ENCODE results near the gene CADPS2. TPM values are rescaled to one million over a fixed set of nuclear protein-coding genes. Genes with fewer than 3 reads are reported as not detected.

CADPS2 gene
- total RNA-seq, 2 experiments from 2014 or later = not detected

DNA sequence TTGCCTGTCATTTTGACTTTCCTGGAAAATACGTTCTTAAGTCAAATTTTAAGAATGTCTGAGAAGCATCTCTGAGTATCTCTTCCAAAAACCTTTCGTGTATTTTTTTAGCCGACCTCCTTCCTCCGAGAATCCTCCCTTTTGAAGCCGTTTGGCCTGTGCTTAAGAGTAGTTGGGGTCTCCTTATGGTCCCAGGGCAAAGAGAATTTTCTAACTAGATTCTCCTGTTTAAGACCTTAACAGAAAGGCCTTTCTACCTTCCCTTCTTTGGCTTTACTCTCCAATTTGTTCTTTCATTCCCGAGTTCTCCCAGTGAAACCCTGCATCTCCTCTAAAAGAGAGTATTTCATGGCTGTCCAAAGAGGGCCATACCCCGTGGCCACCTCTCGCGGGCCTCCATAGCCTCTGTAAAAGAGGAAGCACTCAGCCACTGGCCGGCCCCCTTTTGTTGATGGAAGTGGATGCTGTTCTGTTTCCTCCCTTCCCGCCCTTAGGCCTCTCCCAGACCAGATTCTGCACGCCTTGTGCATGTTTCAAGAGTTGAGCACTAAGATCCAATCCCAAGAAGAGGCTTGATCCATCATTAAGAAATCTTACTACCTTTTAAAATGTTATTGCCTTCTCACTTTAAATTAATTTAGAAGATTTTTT is 575.1 kb downstream of the CADPS2 start:
- Histone ChIP-seq H3K9me3 (ENCODE audit: low read length) (no peaks in the 10 kb centered on the region), H3K36me3 (ENCODE audit: insufficient read depth, low read length) (no peaks in the 10 kb centered on the region), H3K4me2 (ENCODE audit: low read length) (no peak overlapping the region), H2AFZ (ENCODE audit: low read length) (no peak overlapping the region), H3K27ac (ENCODE audit: low read depth, low read length, poor library complexity, severe bottlenecking) (no peak overlapping the region), H3K4me3 (ENCODE audit: low read depth, low read length, poor library complexity, severe bottlenecking) (no peak overlapping the region), H3K9me2 (ENCODE audit: insufficient read depth, low read length) (no peaks in the 10 kb centered on the region), H3K4me1 (ENCODE audit: insufficient read depth, low read length, poor library complexity, severe bottlenecking) (no peaks in the 10 kb centered on the region), H3K79me2 (ENCODE audit: insufficient read depth, low read depth, low read length) (no peaks in the 10 kb centered on the region), H4K20me1 (ENCODE audit: insufficient read depth, low read length) (no peaks in the 10 kb centered on the region)
- POLR2A ChIA-PET = no interaction called here
- no TSS peak for BruUV-seq (replicated peaks)
- no peak for DNase-seq (ENCODE audit: low spot score)
- TF ChIP-seq CTCF (conservative IDR thresholded peaks at IDR 0.05; ENCODE audit: low read length) = no peak
- no peak for TF ChIP-seq EZH2phosphoT487 (IDR thresholded peaks at IDR 0.05; ENCODE audit: borderline replicate concordance, low read depth, low read length)
- CTCF ChIA-PET (ENCODE audit: unreplicated experiment) = no interaction called here
- intact Hi-C loops (cut with micrococcal nuclease; ENCODE audit: unreplicated experiment) = no loop called here

DNA sequence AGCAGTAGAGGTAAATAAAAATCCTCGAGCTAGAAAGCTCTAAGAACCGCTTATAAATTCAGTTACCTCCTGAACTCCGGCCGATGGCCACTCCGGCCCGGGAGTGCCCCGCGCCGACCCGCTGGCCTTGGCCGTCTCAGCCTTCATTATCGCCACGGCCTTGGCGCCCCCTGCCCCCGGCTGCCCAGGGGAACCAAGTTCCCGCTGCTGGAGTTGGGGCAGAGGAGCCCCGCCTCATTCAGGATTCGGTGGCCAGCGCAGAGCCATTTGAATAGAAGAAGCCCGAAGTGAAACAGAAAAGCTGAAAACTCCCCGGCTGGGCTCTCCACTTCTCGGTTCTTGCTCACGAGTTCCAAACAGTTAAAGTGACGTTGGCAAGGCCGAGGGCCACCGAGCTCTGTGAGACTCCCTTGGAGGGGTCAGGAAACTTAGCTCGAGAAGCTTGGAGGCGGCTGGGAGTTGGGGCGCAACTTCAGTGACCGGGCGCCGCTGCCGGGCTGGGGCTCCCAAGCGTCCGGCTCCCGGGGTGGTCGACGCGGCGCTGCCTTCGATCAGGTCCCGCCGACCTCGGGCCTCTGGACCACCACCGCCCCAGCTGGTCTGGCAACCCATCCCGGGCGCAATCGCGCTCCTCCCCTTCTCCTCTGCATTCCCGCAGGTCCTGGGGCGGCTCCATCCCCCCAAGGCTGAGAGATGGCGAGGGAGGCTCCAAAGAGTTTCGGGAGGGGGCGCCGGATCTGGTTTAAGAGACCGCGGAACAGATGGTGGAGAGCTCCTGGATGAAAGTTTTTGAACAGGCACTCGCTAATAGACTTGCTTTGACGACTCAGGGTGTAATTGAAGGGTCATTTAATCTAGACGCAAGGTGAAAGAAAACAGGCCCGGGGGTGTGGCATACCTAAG is 575.9 kb downstream of the CADPS2 start:
- H3K79me2 ChIP-seq (ENCODE audit: insufficient read depth, low read depth, low read length) = no peaks in the 10 kb centered on the region
- no peak overlapping the region for H3K27ac ChIP-seq (ENCODE audit: low read depth, low read length, poor library complexity, severe bottlenecking)
- DNase-seq (ENCODE audit: low spot score) = no peak
- H3K4me1 ChIP-seq (ENCODE audit: insufficient read depth, low read length, poor library complexity, severe bottlenecking) = no peaks in the 10 kb centered on the region
- H2AFZ ChIP-seq (ENCODE audit: low read length) = no peak overlapping the region
- intact Hi-C loops (cut with micrococcal nuclease; ENCODE audit: unreplicated experiment) = no loop called here
- no peaks in the 10 kb centered on the region for H3K36me3 ChIP-seq (ENCODE audit: insufficient read depth, low read length)
- TF ChIP-seq EZH2phosphoT487 (IDR thresholded peaks at IDR 0.05; ENCODE audit: borderline replicate concordance, low read depth, low read length) = no peak
- TF ChIP-seq CTCF (conservative IDR thresholded peaks at IDR 0.05; ENCODE audit: low read length) = no peak
- no peak overlapping the region for H3K4me2 ChIP-seq (ENCODE audit: low read length)
- CTCF ChIA-PET (ENCODE audit: unreplicated experiment) = no interaction called here
- POLR2A ChIA-PET = no interaction called here
- H4K20me1 ChIP-seq (ENCODE audit: insufficient read depth, low read length) = no peaks in the 10 kb centered on the region
- BruUV-seq (replicated peaks) = no TSS peak
- no peaks in the 10 kb centered on the region for H3K9me2 ChIP-seq (ENCODE audit: insufficient read depth, low read length)
- no peaks in the 10 kb centered on the region for H3K9me3 ChIP-seq (ENCODE audit: low read length)
- no peak overlapping the region for H3K4me3 ChIP-seq (ENCODE audit: low read depth, low read length, poor library complexity, severe bottlenecking)

DNA sequence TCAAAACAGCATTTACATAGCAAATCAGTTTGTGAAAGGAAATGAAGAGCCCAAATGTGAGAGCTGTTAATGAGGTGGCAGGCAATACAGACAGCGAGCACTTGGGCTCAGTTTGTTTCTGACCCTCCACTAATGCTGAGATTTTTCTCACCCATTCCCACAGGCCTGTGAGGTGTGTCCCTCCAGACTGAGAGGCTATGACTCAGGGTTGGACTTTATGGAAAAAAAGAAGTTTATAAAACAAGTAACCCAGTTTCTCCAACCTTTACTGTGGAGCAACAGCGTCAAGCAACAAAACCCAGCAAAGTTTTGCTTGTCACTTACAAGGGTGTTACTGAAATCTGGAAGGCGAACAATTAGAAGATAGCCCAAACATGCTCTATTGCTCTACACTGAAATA is 576.8 kb downstream of the CADPS2 start:
- intact Hi-C loops (cut with micrococcal nuclease; ENCODE audit: unreplicated experiment) = no loop called here
- TF ChIP-seq CTCF (conservative IDR thresholded peaks at IDR 0.05; ENCODE audit: low read length) = no peak
- TF ChIP-seq EZH2phosphoT487 (IDR thresholded peaks at IDR 0.05; ENCODE audit: borderline replicate concordance, low read depth, low read length) = no peak
- no TSS peak for BruUV-seq (replicated peaks)

More for the DNA sequence above, 576.8 kb downstream of the CADPS2 start:
- no peak for DNase-seq (ENCODE audit: low spot score)
- H3K9me2 ChIP-seq (ENCODE audit: insufficient read depth, low read length) = no peaks in the 10 kb centered on the region
- H4K20me1 ChIP-seq (ENCODE audit: insufficient read depth, low read length) = no peaks in the 10 kb centered on the region
- H2AFZ ChIP-seq (ENCODE audit: low read length) = no peak overlapping the region
- H3K27ac ChIP-seq (ENCODE audit: low read depth, low read length, poor library complexity, severe bottlenecking) = no peak overlapping the region
- H3K36me3 ChIP-seq (ENCODE audit: insufficient read depth, low read length) = no peaks in the 10 kb centered on the region
- no peaks in the 10 kb centered on the region for H3K79me2 ChIP-seq (ENCODE audit: insufficient read depth, low read depth, low read length)
- H3K9me3 ChIP-seq (ENCODE audit: low read length) = no peaks in the 10 kb centered on the region
- no peak overlapping the region for H3K4me3 ChIP-seq (ENCODE audit: low read depth, low read length, poor library complexity, severe bottlenecking)
- CTCF ChIA-PET (ENCODE audit: unreplicated experiment) = no interaction called here
- H3K4me1 ChIP-seq (ENCODE audit: insufficient read depth, low read length, poor library complexity, severe bottlenecking) = no peaks in the 10 kb centered on the region
- no peak overlapping the region for H3K4me2 ChIP-seq (ENCODE audit: low read length)
- POLR2A ChIA-PET = no interaction called here
